Stomach (tissue), 4 donors: ENCODE results near the gene COL27A1.

ENCODE experiments used
- EP300 ChIP-seq: sonication (generic); formaldehyde crosslinking; IDR thresholded peaks from one replicate; pipeline ENCODE4 v1.6.1; 2017; ENCODE audit warnings: antibody characterized with exemption
- POLR2A ChIP-seq, 4 donors: fragments of 450-650 bp; IDR thresholded peaks; one replicate each; pipeline ENCODE4 v1.6.1; 2016; ENCODE audit warnings: antibody characterized with exemption in 4 of 4, control low read depth in 2 of 4, mild to moderate bottlenecking in 1 of 4, moderate library complexity in 1 of 4
- POLR2AphosphoS5 ChIP-seq, 3 donors: sonication (generic); formaldehyde crosslinking; IDR thresholded peaks; one replicate each; pipeline ENCODE4 v1.6.1; 2016; ENCODE audit warnings: antibody characterized with exemption in 3 of 3
- TF ChIP-seq, protein P1 (sequence below), 7 experiments: fragments of 450-650 bp in 4 of 7; fragments of 200-600 bp in 3 of 7; sonication (generic) in 3 of 7; IDR thresholded peaks; one replicate each; pipeline ENCODE4 v1.5.1; 2016 to 2019; ENCODE audit warnings: antibody characterized with exemption in 7 of 7, control low read depth in 2 of 7, mild to moderate bottlenecking in 1 of 7

DNA sequence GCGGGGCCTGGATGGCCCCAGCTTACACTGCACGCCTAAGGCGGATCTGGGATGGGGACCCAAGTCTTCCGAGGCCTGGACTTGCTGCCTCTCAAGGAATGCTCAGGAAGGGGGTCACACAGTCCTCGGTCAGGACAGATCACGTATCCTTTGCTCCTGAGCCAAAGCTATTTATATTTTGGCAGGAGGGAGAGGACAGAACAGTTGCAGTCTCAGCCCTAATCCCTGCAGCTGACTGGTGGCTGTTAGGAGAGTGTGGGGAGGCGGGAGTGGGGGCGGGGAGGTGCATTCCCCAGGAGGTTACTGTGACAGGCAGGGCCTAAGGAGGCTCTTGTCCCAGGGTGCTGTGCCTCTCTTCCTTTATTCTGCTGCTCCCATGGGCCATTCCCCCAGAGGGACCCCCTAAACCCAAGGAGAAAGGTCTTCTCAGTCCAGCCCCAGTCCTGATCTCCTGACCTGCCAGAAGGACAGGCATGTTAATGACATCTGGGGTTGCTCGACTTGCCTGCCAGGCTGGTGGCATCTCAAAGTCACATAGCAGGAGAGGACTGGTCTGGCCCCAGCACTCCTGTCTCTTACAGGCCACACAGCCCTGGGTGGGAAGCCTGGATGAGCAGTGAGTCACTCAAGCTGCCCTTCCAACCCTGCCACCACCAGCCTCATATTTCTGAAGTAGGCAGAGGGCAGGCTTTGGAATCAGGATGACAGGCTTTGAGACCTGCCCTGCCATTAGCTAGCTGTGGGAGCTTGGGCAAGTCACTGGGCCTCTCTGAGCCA is 51.9 kb downstream of the COL27A1 start:
- TF ChIP-seq POLR2A (IDR thresholded peaks at IDR 0.05) = no peak
- TF ChIP-seq, protein P1, sequence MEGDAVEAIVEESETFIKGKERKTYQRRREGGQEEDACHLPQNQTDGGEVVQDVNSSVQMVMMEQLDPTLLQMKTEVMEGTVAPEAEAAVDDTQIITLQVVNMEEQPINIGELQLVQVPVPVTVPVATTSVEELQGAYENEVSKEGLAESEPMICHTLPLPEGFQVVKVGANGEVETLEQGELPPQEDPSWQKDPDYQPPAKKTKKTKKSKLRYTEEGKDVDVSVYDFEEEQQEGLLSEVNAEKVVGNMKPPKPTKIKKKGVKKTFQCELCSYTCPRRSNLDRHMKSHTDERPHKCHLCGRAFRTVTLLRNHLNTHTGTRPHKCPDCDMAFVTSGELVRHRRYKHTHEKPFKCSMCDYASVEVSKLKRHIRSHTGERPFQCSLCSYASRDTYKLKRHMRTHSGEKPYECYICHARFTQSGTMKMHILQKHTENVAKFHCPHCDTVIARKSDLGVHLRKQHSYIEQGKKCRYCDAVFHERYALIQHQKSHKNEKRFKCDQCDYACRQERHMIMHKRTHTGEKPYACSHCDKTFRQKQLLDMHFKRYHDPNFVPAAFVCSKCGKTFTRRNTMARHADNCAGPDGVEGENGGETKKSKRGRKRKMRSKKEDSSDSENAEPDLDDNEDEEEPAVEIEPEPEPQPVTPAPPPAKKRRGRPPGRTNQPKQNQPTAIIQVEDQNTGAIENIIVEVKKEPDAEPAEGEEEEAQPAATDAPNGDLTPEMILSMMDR (IDR thresholded peaks at IDR 0.05) = no peak
- peak in 1 of 3 donors; percentile 6 for TF ChIP-seq POLR2AphosphoS5 (IDR thresholded peaks at IDR 0.05)
- no peak for TF ChIP-seq EP300
